ENCODE results near the gene MRPL45. TPM values are rescaled to one million over a fixed set of nuclear protein-coding genes. Genes with fewer than 3 reads are reported as not detected.

The MRPL45 gene
- total and polyA plus RNA-seq, 7 experiments from 2014 or later: 15.7 to 41.6 (median 23.7) TPM

GRCh38 chr17:38343608-38344419, 46.8 kb downstream of the MRPL45 start, which contains the start of gene GPR179:
Gene GPR179, minus strand, starts transcription at chr17:38343956. Its CDS starts 167 bp downstream, at chr17:38343789.
- ATAC-seq: no peak
- Mint-ChIP-seq H3K9me3 (no peaks in the 10 kb centered on the region), H3K27ac (peak within 1 kb of the TSS in 1 of 9 donors; percentile 25), H3K36me3 (no peaks in the 10 kb centered on the region), H3K4me1 (peaks cover 0 to 3% (median under 1%) of the 10 kb centered on the region in 7 donors), H3K4me3 (no peak within 1 kb of the TSS), H3K27me3 (peaks cover 0 to 7% (median 0%) of the 10 kb centered on the region in 5 donors)
- POLR2A ChIA-PET: no interaction called here
- Histone ChIP-seq H3K27me3 (ENCODE audit: control insufficient read depth in 2 of 2, insufficient read depth in 2 of 2, low read length in 2 of 2) (no peaks in the 10 kb centered on the region), H3K9me3 (ENCODE audit: control insufficient read depth in 2 of 3, low read length in 3 of 3) (no peaks in the 10 kb centered on the region), H3K27ac (ENCODE audit: low read depth, low read length) (no peak within 1 kb of the TSS), H3K4me1 (ENCODE audit: control insufficient read depth in 2 of 2, insufficient read depth in 2 of 2, low read length in 2 of 2) (no peaks in the 10 kb centered on the region), H3K4me3 (ENCODE audit: low read length) (no peak within 1 kb of the TSS), H3K36me3 (ENCODE audit: control insufficient read depth in 2 of 3, insufficient read depth in 3 of 3, low read length in 3 of 3) (no peaks in the 10 kb centered on the region)
- intact Hi-C loops (cut with micrococcal nuclease): no loop called here
- CTCF ChIA-PET: no interaction called here
- no peak for DNase-seq

GRCh38 chr17:38344420-38344745, 47.4 kb downstream of the MRPL45 start:
- CTCF ChIA-PET: no interaction called here
- H3K4me3 ChIP-seq (ENCODE audit: low read length): no peak overlapping the region
- no peak for ATAC-seq

GRCh38 chr17:38345743-38346142, 48.8 kb downstream of the MRPL45 start:
- Histone ChIP-seq H3K27ac (ENCODE audit: low read depth, low read length) (no peak overlapping the region), H3K36me3 (ENCODE audit: control insufficient read depth in 2 of 3, insufficient read depth in 3 of 3, low read length in 3 of 3) (no peaks in the 10 kb centered on the region), H3K4me3 (ENCODE audit: low read length) (no peak overlapping the region), H3K9me3 (ENCODE audit: control insufficient read depth in 2 of 3, low read length in 3 of 3) (no peaks in the 10 kb centered on the region), H3K4me1 (ENCODE audit: control insufficient read depth in 2 of 2, insufficient read depth in 2 of 2, low read length in 2 of 2) (no peaks in the 10 kb centered on the region), H3K27me3 (ENCODE audit: control insufficient read depth in 2 of 2, insufficient read depth in 2 of 2, low read length in 2 of 2) (no peaks in the 10 kb centered on the region)
- intact Hi-C loops (cut with micrococcal nuclease): no loop called here
- no peaks in the 10 kb centered on the region for H3K36me3 Mint-ChIP-seq
- no peak for ATAC-seq
- peaks cover 5 to 10% (median 7%) of the 10 kb centered on the region in 7 donors for H3K4me1 Mint-ChIP-seq
- POLR2A ChIA-PET: interaction anchor here (0.7 kb wide), 1 partner anchor 77 kb away, joined by 4 read pairs; no protein-coding TSS in a partner anchor
- DNase-seq: no peak
- peaks cover 0 to 7% (median 0%) of the 10 kb centered on the region in 5 donors for H3K27me3 Mint-ChIP-seq
- no peaks in the 10 kb centered on the region for H3K9me3 Mint-ChIP-seq
- CTCF ChIA-PET: no interaction called here
- no peak overlapping the region for H3K27ac Mint-ChIP-seq
- no peak overlapping the region for H3K4me3 Mint-ChIP-seq

More at GRCh38 chr17:38344420-38344745, 47.4 kb downstream of the MRPL45 start:
- no peaks in the 10 kb centered on the region for H3K9me3 Mint-ChIP-seq
- no peak for DNase-seq
- no peak overlapping the region for H3K27ac Mint-ChIP-seq
- POLR2A ChIA-PET: no interaction called here
- no peak overlapping the region for H3K4me3 Mint-ChIP-seq
- H3K27me3 Mint-ChIP-seq: peaks cover 0 to 7% (median 0%) of the 10 kb centered on the region in 5 donors
- Histone ChIP-seq H3K9me3 (ENCODE audit: control insufficient read depth in 2 of 3, low read length in 3 of 3) (no peaks in the 10 kb centered on the region), H3K4me1 (ENCODE audit: control insufficient read depth in 2 of 2, insufficient read depth in 2 of 2, low read length in 2 of 2) (no peaks in the 10 kb centered on the region), H3K27ac (ENCODE audit: low read depth, low read length) (no peak overlapping the region), H3K27me3 (ENCODE audit: control insufficient read depth in 2 of 2, insufficient read depth in 2 of 2, low read length in 2 of 2) (no peaks in the 10 kb centered on the region), H3K36me3 (ENCODE audit: control insufficient read depth in 2 of 3, insufficient read depth in 3 of 3, low read length in 3 of 3) (no peaks in the 10 kb centered on the region)
- intact Hi-C loops (cut with micrococcal nuclease): no loop called here
- peaks cover 4 to 7% (median 5%) of the 10 kb centered on the region in 7 donors for H3K4me1 Mint-ChIP-seq
- H3K36me3 Mint-ChIP-seq: no peaks in the 10 kb centered on the region

- POLR2A ChIA-PET: interaction anchor here (1.1 kb wide), 1 partner anchor 65 kb away, joined by 4 read pairs; no protein-coding TSS in a partner anchor
Measured at GRCh38 chr17:38349097-38349730, 52.2 kb downstream of the MRPL45 start.

GRCh38 chr17:38350035-38350434, 53.1 kb downstream of the MRPL45 start:
- no peaks in the 10 kb centered on the region for H3K9me3 Mint-ChIP-seq
- intact Hi-C loops (cut with micrococcal nuclease): loop anchor here (2.0 to 5.0 kb wide), 3 partner anchors 53 to 943 kb away; partner anchors contain the start of genes MRPL45 (in 2 of the 2), ACACA (in 1 of the 2) and TADA2A (in 1 of the 2)
- H3K4me1 Mint-ChIP-seq: peaks cover 20 to 39% (median 34%) of the 10 kb centered on the region in 7 donors
- H3K27ac Mint-ChIP-seq: peak overlapping the region in 3 of 9 donors; percentile 62 to 89 (median 76)
- Histone ChIP-seq H3K36me3 (ENCODE audit: control insufficient read depth in 2 of 3, insufficient read depth in 3 of 3, low read length in 3 of 3) (no peaks in the 10 kb centered on the region), H3K9me3 (ENCODE audit: control insufficient read depth in 2 of 3, low read length in 3 of 3) (no peaks in the 10 kb centered on the region), H3K27me3 (ENCODE audit: control insufficient read depth in 2 of 2, insufficient read depth in 2 of 2, low read length in 2 of 2) (no peaks in the 10 kb centered on the region), H3K4me1 (ENCODE audit: control insufficient read depth in 2 of 2, insufficient read depth in 2 of 2, low read length in 2 of 2) (peaks cover 9 to 21% of the 10 kb centered on the region in 2 donors), H3K27ac (ENCODE audit: low read depth, low read length) (no peak overlapping the region), H3K4me3 (ENCODE audit: low read length) (no peak overlapping the region)
- H3K4me3 Mint-ChIP-seq: peak overlapping the region in 9 of 10 donors; percentile 15 to 96 (median 61)
- peaks cover 0 to 2% (median 0%) of the 10 kb centered on the region in 5 donors for H3K36me3 Mint-ChIP-seq
- DNase-seq (no peak), ATAC-seq (no peak)
- no peaks in the 10 kb centered on the region for H3K27me3 Mint-ChIP-seq
- ChIA-PET CTCF (interaction anchor here (0.6 to 3.4 kb wide), 10 partner anchors 10 to 332 kb away, joined by 3 to 81 read pairs (median 5); no protein-coding TSS in a partner anchor), POLR2A (no interaction called here)

More at GRCh38 chr17:38349097-38349730, 52.2 kb downstream of the MRPL45 start:
- Histone ChIP-seq H3K4me3 (ENCODE audit: low read length) (no peak overlapping the region), H3K9me3 (ENCODE audit: control insufficient read depth in 2 of 3, low read length in 3 of 3) (no peaks in the 10 kb centered on the region), H3K4me1 (ENCODE audit: control insufficient read depth in 2 of 2, insufficient read depth in 2 of 2, low read length in 2 of 2) (peaks cover 9 to 14% of the 10 kb centered on the region in 2 donors), H3K36me3 (ENCODE audit: control insufficient read depth in 2 of 3, insufficient read depth in 3 of 3, low read length in 3 of 3) (no peaks in the 10 kb centered on the region), H3K27ac (ENCODE audit: low read depth, low read length) (no peak overlapping the region), H3K27me3 (ENCODE audit: control insufficient read depth in 2 of 2, insufficient read depth in 2 of 2, low read length in 2 of 2) (no peaks in the 10 kb centered on the region)
- DNase-seq (peak; percentile 59 to 85 (median 79)), ATAC-seq (peak; percentile 72)
- CTCF ChIA-PET: interaction anchor here (0.6 to 3.4 kb wide), 18 partner anchors 11 to 210 kb away, joined by 3 to 81 read pairs (median 4); no protein-coding TSS in a partner anchor
- peak overlapping the region in 5 of 9 donors; percentile 2 to 65 (median 14) for H3K27ac Mint-ChIP-seq
- intact Hi-C loops (cut with micrococcal nuclease): loop anchor here (1.0 kb wide), 3 partner anchors 9 to 136 kb away; no protein-coding TSS in a partner anchor
- H3K27me3 Mint-ChIP-seq: peaks cover 0 to 2% (median 0%) of the 10 kb centered on the region in 5 donors
- H3K9me3 Mint-ChIP-seq: no peaks in the 10 kb centered on the region
- peak overlapping the region in 4 of 10 donors; percentile 8 to 96 (median 25) for H3K4me3 Mint-ChIP-seq
- H3K4me1 Mint-ChIP-seq: peaks cover 14 to 31% (median 26%) of the 10 kb centered on the region in 7 donors
- H3K36me3 Mint-ChIP-seq: peaks cover 0 to 2% (median 0%) of the 10 kb centered on the region in 5 donors
